SU-DHL-6 (cell line): ENCODE results near the gene MITF.

Experiments used
- H2AFZ ChIP-seq: fragments of 200-600 bp; sonication (generic); 2 replicates; pipeline ENCODE4 v1.6.1; 2014; ENCODE audit warnings: low read depth, mild to moderate bottlenecking, moderate library complexity, mixed read lengths, antibody characterized with exemption, low read length; ENCODE audit not compliant: severe bottlenecking
- H3F3A ChIP-seq: fragments of 200-600 bp; shearing (Covaris generic); 2 replicates; pipeline ENCODE4 v1.6.0; 2016; ENCODE audit warnings: antibody characterized with exemption, mild to moderate bottlenecking; ENCODE audit not compliant: insufficient read depth
- H3K27ac ChIP-seq: fragments of 200-600 bp; sonication (generic); 2 replicates; pipeline ENCODE4 v1.5.1; 2016; ENCODE audit warnings: low read depth, mild to moderate bottlenecking, low read length, moderate library complexity, mixed read lengths
- H3K27me3 ChIP-seq: fragments of 200-600 bp; sonication (generic), shearing (Covaris generic); 2 replicates; pipeline ENCODE4 v1.6.0; 2014; ENCODE audit warnings: mild to moderate bottlenecking, low read length
- H3K36me3 ChIP-seq: fragments of 200-600 bp; sonication (generic); 2 replicates; pipeline ENCODE4 v1.6.1; 2014; ENCODE audit warnings: mild to moderate bottlenecking, low read length, mixed read lengths
- H3K4me2 ChIP-seq: fragments of 300-600, 200-600 bp; shearing (Covaris generic), sonication (generic); 2 replicates; pipeline ENCODE4 v1.6.0; 2014; ENCODE audit warnings: low read length, low read depth, mild to moderate bottlenecking; ENCODE audit not compliant: poor library complexity, severe bottlenecking
- H3K4me3 ChIP-seq: fragments of 200-600 bp; sonication (generic); 2 replicates; pipeline ENCODE4 v1.5.1; 2014; ENCODE audit warnings: antibody characterized with exemption, low read length, mild to moderate bottlenecking, mixed read lengths; ENCODE audit not compliant: insufficient read depth, poor library complexity, severe bottlenecking
- H3K79me2 ChIP-seq: fragments of 200-600 bp; sonication (generic); 2 replicates; pipeline ENCODE4 v1.6.1; 2014; ENCODE audit warnings: mild to moderate bottlenecking, low read length, moderate library complexity; ENCODE audit not compliant: insufficient read depth
- H3K9ac ChIP-seq: fragments of 200-600 bp; sonication (generic); 2 replicates; pipeline ENCODE4 v1.7.0; 2014; ENCODE audit warnings: mild to moderate bottlenecking, low read length
- H3K9me2 ChIP-seq: fragments of 200-600 bp; sonication (generic); replicated peaks from 2 replicates; pipeline ENCODE4 v1.6.1; 2014; ENCODE audit warnings: low read length; ENCODE audit not compliant: insufficient read depth
- H3K9me3 ChIP-seq: fragments of 200-600 bp; sonication (generic); 2 replicates; pipeline ENCODE4 v1.6.1; 2014; ENCODE audit warnings: low read length, mixed read lengths; ENCODE audit not compliant: insufficient read depth
- H4K20me1 ChIP-seq: fragments of 200-600 bp; sonication (generic); 2 replicates; pipeline ENCODE4 v1.6.1; 2014; ENCODE audit warnings: low read depth, mild to moderate bottlenecking, antibody characterized with exemption, low read length, moderate library complexity, mixed read lengths
- EZH2phosphoT487 ChIP-seq: fragments of 200-600 bp; sonication (generic), shearing (Covaris generic); conservative IDR thresholded peaks from 2 replicates; pipeline ENCODE4 v1.6.1; 2018; ENCODE audit warnings: mild to moderate bottlenecking, antibody characterized with exemption, low read length, moderate library complexity, mixed read lengths
- TF ChIP-seq, protein P1 (sequence below): fragments of 200-600 bp; sonication (generic); IDR thresholded peaks from one replicate; pipeline ENCODE4 v1.5.1; 2017; ENCODE audit warnings: antibody characterized with exemption, mild to moderate bottlenecking, low read length, moderate library complexity; ENCODE audit not compliant: insufficient read depth, poor library complexity, severe bottlenecking

MITF gene

DNA sequence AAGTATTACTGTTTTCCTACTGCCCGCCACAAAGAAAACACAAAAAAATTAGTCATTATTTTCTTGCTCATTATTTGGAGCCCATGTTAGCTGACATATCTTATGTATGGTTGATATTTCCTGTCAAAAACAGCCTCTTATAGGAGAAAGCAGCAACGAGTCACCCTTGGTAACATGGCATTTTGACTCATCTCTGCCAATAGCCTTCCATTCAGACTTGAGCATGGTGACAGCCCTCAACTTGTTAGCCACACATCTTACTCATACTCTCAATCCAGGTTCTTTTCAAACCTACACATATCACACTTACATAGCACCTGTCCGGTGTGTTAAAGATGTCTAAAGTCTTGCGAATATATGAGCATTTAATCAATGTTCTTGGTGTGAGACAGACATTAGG lies 150.8 kb downstream of the MITF start:
- Histone ChIP-seq H2AFZ (no peak overlapping the region), H3K9ac (no peak overlapping the region), H3K79me2 (no peaks in the 10 kb centered on the region), H3K27ac (no peak overlapping the region), H3K4me2 (no peak overlapping the region), H3K27me3 (no peaks in the 10 kb centered on the region), H3K36me3 (no peaks in the 10 kb centered on the region), H3K9me3 (no peaks in the 10 kb centered on the region), H3K4me3 (no peak overlapping the region), H4K20me1 (no peaks in the 10 kb centered on the region), H3K9me2 (no peaks in the 10 kb centered on the region), H3F3A (no peaks in the 10 kb centered on the region)
- TF ChIP-seq EZH2phosphoT487, result no peak
- TF ChIP-seq, protein P1, sequence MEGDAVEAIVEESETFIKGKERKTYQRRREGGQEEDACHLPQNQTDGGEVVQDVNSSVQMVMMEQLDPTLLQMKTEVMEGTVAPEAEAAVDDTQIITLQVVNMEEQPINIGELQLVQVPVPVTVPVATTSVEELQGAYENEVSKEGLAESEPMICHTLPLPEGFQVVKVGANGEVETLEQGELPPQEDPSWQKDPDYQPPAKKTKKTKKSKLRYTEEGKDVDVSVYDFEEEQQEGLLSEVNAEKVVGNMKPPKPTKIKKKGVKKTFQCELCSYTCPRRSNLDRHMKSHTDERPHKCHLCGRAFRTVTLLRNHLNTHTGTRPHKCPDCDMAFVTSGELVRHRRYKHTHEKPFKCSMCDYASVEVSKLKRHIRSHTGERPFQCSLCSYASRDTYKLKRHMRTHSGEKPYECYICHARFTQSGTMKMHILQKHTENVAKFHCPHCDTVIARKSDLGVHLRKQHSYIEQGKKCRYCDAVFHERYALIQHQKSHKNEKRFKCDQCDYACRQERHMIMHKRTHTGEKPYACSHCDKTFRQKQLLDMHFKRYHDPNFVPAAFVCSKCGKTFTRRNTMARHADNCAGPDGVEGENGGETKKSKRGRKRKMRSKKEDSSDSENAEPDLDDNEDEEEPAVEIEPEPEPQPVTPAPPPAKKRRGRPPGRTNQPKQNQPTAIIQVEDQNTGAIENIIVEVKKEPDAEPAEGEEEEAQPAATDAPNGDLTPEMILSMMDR, result no peak

DNA sequence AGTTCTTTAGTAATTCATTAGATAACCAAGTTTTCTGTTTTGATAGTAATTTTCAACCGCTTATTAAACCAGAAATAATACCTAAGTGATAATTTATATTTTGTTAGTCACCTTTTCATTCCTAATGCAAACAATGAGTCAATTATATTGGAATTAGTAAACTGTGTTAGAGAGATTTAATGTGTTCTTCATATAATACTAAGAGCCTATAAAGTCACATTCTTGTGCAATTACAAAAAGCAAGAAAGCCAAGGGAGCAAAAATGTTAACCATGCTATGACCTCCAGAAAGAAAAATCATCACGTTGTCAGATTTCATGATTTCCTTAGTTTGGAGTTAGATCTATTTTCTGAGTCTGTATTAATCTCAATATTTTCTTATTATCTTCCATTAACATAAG lies 151.4 kb downstream of the MITF start:
- Histone ChIP-seq H3K36me3 (no peaks in the 10 kb centered on the region), H3K27me3 (no peaks in the 10 kb centered on the region), H3K79me2 (no peaks in the 10 kb centered on the region), H3K9ac (no peak overlapping the region), H3K9me2 (no peaks in the 10 kb centered on the region), H3K9me3 (no peaks in the 10 kb centered on the region), H3K27ac (no peak overlapping the region), H3K4me2 (no peak overlapping the region), H3F3A (no peaks in the 10 kb centered on the region), H4K20me1 (no peaks in the 10 kb centered on the region), H2AFZ (no peak overlapping the region), H3K4me3 (no peak overlapping the region)
- TF ChIP-seq, protein P1, result no peak
- no peak for TF ChIP-seq EZH2phosphoT487

- Histone ChIP-seq H3K4me2 (no peak overlapping the region), H3K9me3 (no peaks in the 10 kb centered on the region), H2AFZ (no peak overlapping the region), H3K27ac (no peak overlapping the region), H3K79me2 (no peaks in the 10 kb centered on the region), H4K20me1 (no peaks in the 10 kb centered on the region), H3K4me3 (no peak overlapping the region), H3K9me2 (no peaks in the 10 kb centered on the region), H3F3A (no peaks in the 10 kb centered on the region), H3K27me3 (no peaks in the 10 kb centered on the region), H3K36me3 (no peaks in the 10 kb centered on the region), H3K9ac (no peak overlapping the region)
- TF ChIP-seq, protein P1, result no peak
- TF ChIP-seq EZH2phosphoT487, result no peak
Observed at GRCh38 chr3:69892706-69893105, 153.4 kb downstream of the MITF start.
